Ascending aorta (tissue), 2 donors: ENCODE results near the gene RNF217. TPM values are rescaled to one million over a fixed set of nuclear protein-coding genes. Genes with fewer than 3 reads are reported as not detected.
A peak's percentile ranks its signal among the peaks of the same experiment; 100 is the strongest.
"Not testable (repeated sequence)": the region's sequence is repeated elsewhere in the genome, so short reads cannot be mapped to it uniquely, and the experiment has no call there.

Source experiments
- DNase-seq, 2 donors: peaks; one replicate each; pipeline ENCODE4 v3.0.0-alpha.2; 2019; ENCODE audit warnings: low spot score in 2 of 2
- H3K27ac ChIP-seq, 2 donors: fragments of 200-600 bp; sonication (generic); one replicate each; pipeline ENCODE4 v1.5.1; 2016 to 2017; ENCODE audit warnings: mild to moderate bottlenecking in 1 of 2
- H3K27me3 ChIP-seq: fragments of 200-600 bp; sonication (generic); one replicate; pipeline ENCODE4 v1.5.1; 2017
- H3K36me3 ChIP-seq, 2 donors: fragments of 200-600 bp; sonication (generic); one replicate each; pipeline ENCODE4 v1.5.1; 2016
- H3K4me1 ChIP-seq, 2 donors: fragments of 200-600 bp; sonication (generic); one replicate each; pipeline ENCODE4 v1.5.1; 2016 to 2017; ENCODE audit warnings: mild to moderate bottlenecking in 1 of 2
- H3K4me3 ChIP-seq, 2 donors: fragments of 200-600 bp; sonication (generic); one replicate each; pipeline ENCODE4 v1.5.1; 2016 to 2017; ENCODE audit warnings: mild to moderate bottlenecking in 1 of 2
- H3K9me3 ChIP-seq, 2 donors: fragments of 200-600 bp; sonication (generic); one replicate each; pipeline ENCODE4 v1.5.1; 2016
- intact Hi-C: fragments of 100-400 bp; cut with DNase I; formaldehyde crosslinking; loops from one replicate; pipeline ENCODE4 v1.15.1; 2023
- total RNA-seq: library from RNA; depleted of rRNA; stranded (reverse); fragments of >200 nt; gene quantifications from one replicate; pipeline ENCODE4 v1.1.0, GENCODE V29; 2016
- TF ChIP-seq, protein P1 (sequence below), 3 experiments: fragments of 200-600 bp in 2 of 3; fragments of 450-650 bp in 1 of 3; sonication (generic) in 2 of 3; IDR thresholded peaks; one replicate each; pipeline ENCODE4 v1.5.1; 2016 to 2019; ENCODE audit warnings: antibody characterized with exemption in 3 of 3, mild to moderate bottlenecking in 1 of 3, moderate library complexity in 1 of 3

The RNF217 gene
- total RNA-seq, 1 donor from 2014 or later = 7.3 TPM

DNA sequence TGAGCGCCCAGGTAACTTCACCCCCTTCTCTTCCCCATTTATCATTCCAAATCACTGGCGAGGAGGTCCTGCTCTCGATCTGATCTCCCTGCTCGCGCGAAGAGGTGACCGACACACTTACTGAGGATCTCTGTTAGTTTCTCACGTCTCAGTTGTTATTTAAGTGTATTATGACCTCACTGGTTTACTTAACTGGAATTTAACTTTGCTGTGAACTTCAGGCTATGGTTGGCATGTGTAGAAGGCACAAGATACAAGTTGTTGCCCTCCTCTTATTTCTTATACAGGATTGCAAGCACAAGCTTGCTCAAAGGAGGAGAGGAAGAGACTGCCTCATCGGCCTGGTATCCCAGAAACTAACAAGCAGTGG lies 1.2 kb downstream of the RNF217 start:
- H3K4me3 ChIP-seq = peak overlapping the region; percentile 87 to 90
- peaks cover 0 to 30% of the 10 kb centered on the region in 2 donors for H3K4me1 ChIP-seq
- intact Hi-C loops = loop anchor here (2.0 to 5.0 kb wide), 4 partner anchors 45 to 339 kb away; partner anchors contain the start of gene HDDC2
- H3K27me3 ChIP-seq = no peaks in the 10 kb centered on the region
- no peaks in the 10 kb centered on the region for H3K36me3 ChIP-seq
- DNase-seq = no peak
- H3K9me3 ChIP-seq = no peaks in the 10 kb centered on the region
- H3K27ac ChIP-seq = peak overlapping the region; percentile 93 to 98
- TF ChIP-seq, protein P1, sequence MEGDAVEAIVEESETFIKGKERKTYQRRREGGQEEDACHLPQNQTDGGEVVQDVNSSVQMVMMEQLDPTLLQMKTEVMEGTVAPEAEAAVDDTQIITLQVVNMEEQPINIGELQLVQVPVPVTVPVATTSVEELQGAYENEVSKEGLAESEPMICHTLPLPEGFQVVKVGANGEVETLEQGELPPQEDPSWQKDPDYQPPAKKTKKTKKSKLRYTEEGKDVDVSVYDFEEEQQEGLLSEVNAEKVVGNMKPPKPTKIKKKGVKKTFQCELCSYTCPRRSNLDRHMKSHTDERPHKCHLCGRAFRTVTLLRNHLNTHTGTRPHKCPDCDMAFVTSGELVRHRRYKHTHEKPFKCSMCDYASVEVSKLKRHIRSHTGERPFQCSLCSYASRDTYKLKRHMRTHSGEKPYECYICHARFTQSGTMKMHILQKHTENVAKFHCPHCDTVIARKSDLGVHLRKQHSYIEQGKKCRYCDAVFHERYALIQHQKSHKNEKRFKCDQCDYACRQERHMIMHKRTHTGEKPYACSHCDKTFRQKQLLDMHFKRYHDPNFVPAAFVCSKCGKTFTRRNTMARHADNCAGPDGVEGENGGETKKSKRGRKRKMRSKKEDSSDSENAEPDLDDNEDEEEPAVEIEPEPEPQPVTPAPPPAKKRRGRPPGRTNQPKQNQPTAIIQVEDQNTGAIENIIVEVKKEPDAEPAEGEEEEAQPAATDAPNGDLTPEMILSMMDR (IDR thresholded peaks at IDR 0.05) = no peak

DNA sequence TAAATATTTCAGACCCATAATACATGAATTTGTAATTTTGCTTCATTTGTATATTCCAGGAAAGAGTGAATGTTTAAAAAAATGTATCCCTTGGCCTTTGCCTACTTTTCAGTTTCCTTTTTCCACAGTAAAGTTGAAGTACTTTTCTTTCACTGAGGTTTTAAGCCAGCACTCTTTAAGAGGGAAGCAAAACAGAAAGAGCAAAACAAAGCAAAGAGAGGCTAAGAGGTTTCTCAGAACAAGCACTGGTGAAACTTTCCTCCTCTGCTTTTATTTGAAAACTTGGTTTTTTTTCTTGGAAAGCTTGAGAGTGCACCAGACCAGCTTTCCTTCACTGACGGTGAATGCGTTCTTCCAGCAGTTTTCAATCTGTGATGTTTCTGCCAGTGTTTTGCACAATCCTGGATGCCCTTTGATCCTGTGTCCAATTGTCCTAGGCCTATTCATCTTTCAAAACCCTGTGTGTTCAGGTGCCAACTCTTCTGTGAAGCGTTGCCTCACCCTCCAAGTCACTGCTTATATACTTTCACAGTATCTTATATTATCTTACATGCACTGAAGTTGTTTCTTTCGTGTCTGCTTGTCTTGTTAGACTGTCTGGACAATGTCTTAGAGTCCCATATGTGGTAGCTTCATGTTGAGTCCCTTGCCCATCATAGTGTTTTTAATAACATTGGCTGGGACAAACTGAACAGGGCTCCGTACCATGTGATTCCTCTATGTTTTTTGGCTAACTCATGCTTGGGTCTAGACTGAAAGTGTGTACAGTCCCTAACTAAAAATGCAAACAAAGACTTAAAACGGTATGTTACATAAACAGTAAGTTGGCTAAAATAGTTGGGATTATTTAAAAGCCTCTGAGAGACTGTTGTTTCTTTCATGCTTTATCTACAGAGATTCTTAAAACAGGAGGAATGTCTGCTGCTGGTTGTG lies 1.9 kb downstream of the RNF217 start:
- DNase-seq = peak in 1 of 2 donors; percentile 69
- TF ChIP-seq, protein P1 (IDR thresholded peaks at IDR 0.05) = no peak

DNA sequence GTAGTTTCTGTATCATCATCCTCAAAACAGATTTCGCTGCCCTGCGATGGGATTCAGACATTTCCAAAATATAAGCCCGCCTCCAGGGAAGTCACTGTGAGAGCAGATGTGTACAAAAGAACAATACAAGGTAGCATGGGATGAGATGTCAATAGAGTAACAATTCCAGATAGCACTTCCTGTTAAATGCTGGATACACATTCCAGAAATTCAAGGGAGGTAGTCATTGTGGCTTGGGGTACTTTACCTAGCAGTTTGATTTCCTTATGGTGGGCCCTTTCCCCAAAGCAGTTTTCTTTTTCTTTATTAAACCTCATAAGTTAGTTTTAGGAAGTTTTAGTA lies 2.5 kb downstream of the RNF217 start:
- peak overlapping the region; percentile 87 to 90 for H3K4me3 ChIP-seq
- intact Hi-C loops = loop anchor here (5.0 kb wide), 2 partner anchors 82 to 338 kb away; partner anchors contain the start of gene HDDC2
- no peaks in the 10 kb centered on the region for H3K36me3 ChIP-seq
- no peaks in the 10 kb centered on the region for H3K27me3 ChIP-seq
- peaks cover 0 to 34% of the 10 kb centered on the region in 2 donors for H3K4me1 ChIP-seq
- H3K9me3 ChIP-seq = no peaks in the 10 kb centered on the region
- peak overlapping the region; percentile 93 to 98 for H3K27ac ChIP-seq
- no peak for DNase-seq
- TF ChIP-seq, protein P1 (IDR thresholded peaks at IDR 0.05) = no peak

More for the DNA sequence above, 1.9 kb downstream of the RNF217 start:
- intact Hi-C loops = loop anchor here (2.0 to 5.0 kb wide), 4 partner anchors 45 to 338 kb away; partner anchors contain the start of gene HDDC2
- Histone ChIP-seq H3K9me3 (no peaks in the 10 kb centered on the region), H3K27me3 (no peaks in the 10 kb centered on the region), H3K4me1 (peaks cover 0 to 34% of the 10 kb centered on the region in 2 donors), H3K4me3 (peak overlapping the region; percentile 87 to 90), H3K36me3 (no peaks in the 10 kb centered on the region), H3K27ac (peak overlapping the region; percentile 93 to 98)

DNA sequence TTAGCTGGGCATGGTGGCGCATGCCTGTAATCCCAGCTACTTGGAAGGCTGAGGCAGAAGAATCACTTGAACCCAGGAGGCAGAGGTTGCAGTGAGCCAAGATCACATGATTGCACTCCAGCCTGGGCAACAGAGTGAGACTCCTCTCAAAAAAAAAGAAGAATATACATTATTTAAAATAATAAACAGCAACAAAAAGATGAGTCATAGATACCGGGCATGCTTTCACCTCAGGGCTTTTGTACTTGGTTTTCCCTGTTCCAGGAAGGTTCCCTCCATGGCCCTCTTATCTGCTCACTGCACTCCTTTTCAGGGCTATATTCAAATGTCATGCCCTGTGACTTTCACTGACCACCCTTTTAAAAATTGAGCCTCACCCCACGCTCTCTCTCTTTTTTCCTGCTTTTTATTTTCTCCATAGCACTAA lies 3.2 kb downstream of the RNF217 start:
- H3K27me3 ChIP-seq, DNase-seq, H3K9me3 ChIP-seq, H3K36me3 ChIP-seq, intact Hi-C loops: not testable (repeated sequence)
- Histone ChIP-seq H3K4me1 (peaks cover 0 to 32% of the 10 kb centered on the region in 2 donors), H3K4me3 (peak overlapping the region; percentile 87 to 90), H3K27ac (peak overlapping the region; percentile 93 to 98)

DNA sequence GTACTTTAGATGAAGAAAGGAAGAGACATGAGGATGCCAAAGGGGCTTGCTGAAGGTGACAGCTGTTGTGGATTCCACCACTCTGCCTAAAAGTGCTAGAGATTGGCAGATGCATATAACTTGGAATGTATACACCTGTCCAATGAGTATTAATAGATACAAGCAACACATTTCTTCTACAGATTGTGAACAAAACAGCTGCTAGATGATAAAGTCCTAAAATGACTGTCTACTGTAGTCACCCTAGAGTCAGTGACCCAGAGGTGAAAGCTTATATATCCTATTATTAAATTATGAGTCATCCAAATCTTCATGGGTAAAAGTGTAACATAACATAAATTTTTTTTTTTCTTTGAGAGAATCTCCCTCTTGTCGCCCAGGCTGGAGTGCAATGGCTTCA lies 5.2 kb downstream of the RNF217 start:
- H3K9me3 ChIP-seq = no peaks in the 10 kb centered on the region
- H3K27ac ChIP-seq = no peak overlapping the region
- H3K4me1 ChIP-seq = peaks cover 0 to 27% of the 10 kb centered on the region in 2 donors
- H3K36me3 ChIP-seq = peaks cover 0 to 12% of the 10 kb centered on the region in 2 donors
- H3K27me3 ChIP-seq = no peaks in the 10 kb centered on the region
- no peak for DNase-seq
- TF ChIP-seq, protein P1 (IDR thresholded peaks at IDR 0.05) = no peak
- H3K4me3 ChIP-seq = peak overlapping the region in 1 of 2 donors; percentile 90
- intact Hi-C loops = no loop called here

DNA sequence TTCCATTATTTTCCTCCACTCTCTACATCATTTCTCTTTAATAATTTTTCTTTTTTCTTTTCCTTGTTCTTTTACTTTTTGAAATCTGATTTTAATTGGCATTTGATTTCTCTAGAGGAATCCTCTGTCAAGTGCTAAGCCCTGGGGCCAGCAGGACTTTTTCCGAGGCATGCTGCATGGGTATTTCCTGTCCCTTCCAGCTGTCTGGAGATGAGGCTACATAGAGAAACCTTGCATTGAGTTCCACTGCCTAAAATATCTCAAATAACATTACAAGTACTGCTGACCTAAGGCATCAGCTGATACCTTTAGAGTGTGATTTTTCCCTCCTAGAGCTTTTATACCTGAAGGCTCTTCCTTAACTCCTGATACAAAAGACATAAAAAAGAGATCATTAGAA lies 6.2 kb downstream of the RNF217 start:
- H3K27ac ChIP-seq = no peak overlapping the region
- H3K4me1 ChIP-seq = peaks cover 0 to 27% of the 10 kb centered on the region in 2 donors
- peaks cover 0 to 20% of the 10 kb centered on the region in 2 donors for H3K36me3 ChIP-seq
- TF ChIP-seq, protein P1 (IDR thresholded peaks at IDR 0.05) = no peak
- H3K9me3 ChIP-seq = no peaks in the 10 kb centered on the region
- intact Hi-C loops = no loop called here
- no peak for DNase-seq
- no peaks in the 10 kb centered on the region for H3K27me3 ChIP-seq
- H3K4me3 ChIP-seq = no peak overlapping the region
